Endothelial cell of umbilical vein (primary cell): ENCODE results near the gene TOMM40L.

Source experiments
- MYC ChIP-seq: IDR thresholded peaks from one replicate; pipeline ENCODE4 v1.6.1; 2011; ENCODE audit warnings: mild to moderate bottlenecking, low read depth, low read length
- POLR2A ChIP-seq: IDR thresholded peaks from 2 replicates; pipeline ENCODE4 v1.6.1; 2012; ENCODE audit warnings: low read depth, mild to moderate bottlenecking, control low read depth, low read length
- TF ChIP-seq, protein P1 (sequence below): IDR thresholded peaks from 2 replicates; pipeline ENCODE4 v1.6.1; 2011; ENCODE audit not compliant: insufficient read depth, insufficient read length
- TF ChIP-seq, protein P2 (sequence below), 2 donors: IDR thresholded peaks; 1 replicate in 1 of 2; 2 replicates in 1 of 2; pipeline ENCODE4 v1.5.1; 2011; ENCODE audit warnings: low read length in 2 of 2, mild to moderate bottlenecking in 2 of 2, moderate library complexity in 2 of 2, control low read depth in 1 of 2, inconsistent platforms in 1 of 2, low read depth in 1 of 2; ENCODE audit not compliant: insufficient read depth in 1 of 2; ENCODE audit errors: extremely low read depth in 1 of 2

DNA sequence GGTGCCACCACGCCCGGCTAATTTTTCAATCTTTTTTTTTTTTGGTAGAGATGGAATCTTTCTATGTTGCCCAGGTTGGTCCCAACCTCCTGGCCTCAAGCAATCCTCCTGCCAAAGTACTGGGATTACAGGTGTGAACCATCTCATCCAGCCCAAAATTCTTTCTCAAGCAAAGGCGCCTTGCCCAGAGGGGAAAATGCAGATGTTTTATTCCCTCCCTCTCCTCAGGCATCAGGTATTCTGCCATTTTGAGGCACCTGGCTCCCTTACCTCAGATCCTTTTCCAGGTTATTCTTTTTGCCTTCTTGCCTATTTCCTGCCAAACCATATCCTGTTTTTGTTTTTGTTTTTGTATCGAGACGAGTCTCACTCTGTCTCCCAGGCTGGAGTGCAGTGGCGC is 37.5 kb upstream of the TOMM40L start:
- no peak for TF ChIP-seq MYC
- TF ChIP-seq, protein P1, sequence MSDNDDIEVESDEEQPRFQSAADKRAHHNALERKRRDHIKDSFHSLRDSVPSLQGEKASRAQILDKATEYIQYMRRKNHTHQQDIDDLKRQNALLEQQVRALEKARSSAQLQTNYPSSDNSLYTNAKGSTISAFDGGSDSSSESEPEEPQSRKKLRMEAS, result no peak
- TF ChIP-seq, protein P2, sequence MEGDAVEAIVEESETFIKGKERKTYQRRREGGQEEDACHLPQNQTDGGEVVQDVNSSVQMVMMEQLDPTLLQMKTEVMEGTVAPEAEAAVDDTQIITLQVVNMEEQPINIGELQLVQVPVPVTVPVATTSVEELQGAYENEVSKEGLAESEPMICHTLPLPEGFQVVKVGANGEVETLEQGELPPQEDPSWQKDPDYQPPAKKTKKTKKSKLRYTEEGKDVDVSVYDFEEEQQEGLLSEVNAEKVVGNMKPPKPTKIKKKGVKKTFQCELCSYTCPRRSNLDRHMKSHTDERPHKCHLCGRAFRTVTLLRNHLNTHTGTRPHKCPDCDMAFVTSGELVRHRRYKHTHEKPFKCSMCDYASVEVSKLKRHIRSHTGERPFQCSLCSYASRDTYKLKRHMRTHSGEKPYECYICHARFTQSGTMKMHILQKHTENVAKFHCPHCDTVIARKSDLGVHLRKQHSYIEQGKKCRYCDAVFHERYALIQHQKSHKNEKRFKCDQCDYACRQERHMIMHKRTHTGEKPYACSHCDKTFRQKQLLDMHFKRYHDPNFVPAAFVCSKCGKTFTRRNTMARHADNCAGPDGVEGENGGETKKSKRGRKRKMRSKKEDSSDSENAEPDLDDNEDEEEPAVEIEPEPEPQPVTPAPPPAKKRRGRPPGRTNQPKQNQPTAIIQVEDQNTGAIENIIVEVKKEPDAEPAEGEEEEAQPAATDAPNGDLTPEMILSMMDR (IDR thresholded peaks at IDR 0.05; ENCODE audit: extremely low read depth in 1 of 2, insufficient read depth in 1 of 2, low read depth in 1 of 2, low read length in 2 of 2), result no peak
- TF ChIP-seq POLR2A, result no peak
